ENCODE measurements around the gene HMG20B.
"Not testable (repeated sequence)": the region's sequence is repeated elsewhere in the genome, so short reads cannot be mapped to it uniquely, and the experiment has no call there.

HMG20B gene

DNA sequence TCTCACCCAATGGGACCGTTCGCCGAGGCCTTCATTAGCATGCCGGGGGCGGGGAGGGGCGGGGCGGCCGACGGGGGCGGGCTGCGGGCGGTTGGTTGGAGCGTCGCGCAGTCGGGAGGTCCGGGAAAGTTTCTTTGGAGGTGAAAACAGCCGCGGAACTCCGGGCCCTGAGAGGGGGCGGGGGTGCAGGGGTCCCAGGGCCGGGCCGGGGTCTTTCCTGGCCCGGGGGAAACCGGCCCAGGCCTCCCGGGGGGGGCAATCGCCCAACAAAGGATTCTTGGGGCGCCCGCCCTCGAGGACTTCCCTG lies at the start of gene HMG20B:
TSS of gene HMG20B (plus strand) at position 90 of the 307 bp plus-strand sequence. CDS start 366 bp downstream, outside the sequence.
- no peak for DNase-seq (ENCODE audit: low spot score)

DNA sequence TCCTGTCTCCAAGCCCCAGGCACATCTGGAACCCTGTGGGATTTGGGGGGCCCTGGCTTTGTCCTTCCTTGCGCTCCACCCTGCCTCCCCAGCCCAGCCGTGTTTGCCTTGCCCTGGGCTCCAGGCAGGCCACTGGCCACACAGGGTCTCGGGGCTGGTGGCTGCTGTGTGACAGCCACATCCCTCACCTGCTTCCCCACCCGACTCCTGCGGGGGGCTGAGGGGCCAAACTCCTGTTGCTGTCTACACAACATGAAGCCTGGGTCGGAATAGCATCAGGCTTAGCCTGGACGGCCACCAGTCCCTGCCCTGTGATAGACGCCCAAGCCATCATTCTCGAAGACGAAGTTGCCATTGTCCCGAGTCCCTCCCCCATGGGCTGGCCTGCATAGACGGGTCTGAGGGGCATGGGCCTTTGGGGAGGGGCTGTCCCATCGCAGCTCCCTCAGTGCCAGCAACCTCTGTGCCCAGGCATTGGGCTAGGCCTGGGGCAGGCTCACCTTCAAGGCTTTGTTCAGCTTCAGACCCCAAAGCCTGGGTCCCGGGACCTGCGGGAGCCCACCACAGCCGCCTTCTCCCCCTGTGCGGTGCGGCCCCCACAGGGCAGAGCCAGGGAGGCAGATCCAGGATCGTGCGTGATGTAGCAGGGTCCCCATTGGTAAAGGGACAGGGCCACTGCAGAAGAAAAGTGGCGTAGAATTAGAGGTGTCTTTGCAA lies 49.2 kb upstream of the HMG20B start:
- DNase-seq (ENCODE audit: low spot score), result no peak

DNA sequence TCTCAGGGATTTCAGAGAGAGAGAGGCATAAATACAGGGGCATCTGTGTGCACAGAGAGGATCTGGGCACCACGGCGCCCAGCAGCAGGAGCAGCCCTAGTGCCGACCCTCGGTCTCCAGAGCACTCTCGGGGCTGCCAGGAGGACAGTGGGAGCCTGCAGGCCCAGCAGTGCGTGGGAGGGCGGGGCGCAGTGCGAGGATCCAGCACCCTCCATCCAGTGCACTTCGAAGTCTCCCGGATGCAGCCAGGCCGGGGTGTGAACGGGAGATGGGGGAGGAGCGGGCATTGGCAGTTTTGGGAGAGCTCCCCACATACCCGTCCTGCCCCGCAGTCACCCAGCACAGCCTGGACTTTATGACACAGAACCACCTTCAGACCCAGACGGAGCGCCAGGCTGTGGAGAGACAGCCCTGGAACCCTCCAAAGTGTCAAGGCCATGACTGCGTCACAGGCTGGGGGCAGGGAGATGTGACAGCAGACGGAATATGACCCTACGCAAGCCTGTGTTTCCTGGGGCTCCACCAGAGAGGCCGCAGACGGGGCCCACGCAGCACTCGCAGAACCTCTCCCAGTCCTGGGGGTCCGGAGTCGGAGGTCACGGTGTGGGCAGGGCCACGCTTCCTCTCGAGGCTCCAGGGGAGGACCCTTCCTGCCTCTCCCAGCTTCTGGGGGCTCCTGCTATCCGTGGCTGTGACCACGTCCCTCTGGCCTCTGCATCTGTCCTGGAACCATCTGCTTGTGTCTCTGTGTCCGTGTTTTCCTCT lies 48.5 kb upstream of the HMG20B start:
- no peak for DNase-seq (ENCODE audit: low spot score)

- DNase-seq (ENCODE audit: low spot score), result no peak
Measured at GRCh38 chr19:3524904-3525451, 47.8 kb upstream of the HMG20B start.

DNA sequence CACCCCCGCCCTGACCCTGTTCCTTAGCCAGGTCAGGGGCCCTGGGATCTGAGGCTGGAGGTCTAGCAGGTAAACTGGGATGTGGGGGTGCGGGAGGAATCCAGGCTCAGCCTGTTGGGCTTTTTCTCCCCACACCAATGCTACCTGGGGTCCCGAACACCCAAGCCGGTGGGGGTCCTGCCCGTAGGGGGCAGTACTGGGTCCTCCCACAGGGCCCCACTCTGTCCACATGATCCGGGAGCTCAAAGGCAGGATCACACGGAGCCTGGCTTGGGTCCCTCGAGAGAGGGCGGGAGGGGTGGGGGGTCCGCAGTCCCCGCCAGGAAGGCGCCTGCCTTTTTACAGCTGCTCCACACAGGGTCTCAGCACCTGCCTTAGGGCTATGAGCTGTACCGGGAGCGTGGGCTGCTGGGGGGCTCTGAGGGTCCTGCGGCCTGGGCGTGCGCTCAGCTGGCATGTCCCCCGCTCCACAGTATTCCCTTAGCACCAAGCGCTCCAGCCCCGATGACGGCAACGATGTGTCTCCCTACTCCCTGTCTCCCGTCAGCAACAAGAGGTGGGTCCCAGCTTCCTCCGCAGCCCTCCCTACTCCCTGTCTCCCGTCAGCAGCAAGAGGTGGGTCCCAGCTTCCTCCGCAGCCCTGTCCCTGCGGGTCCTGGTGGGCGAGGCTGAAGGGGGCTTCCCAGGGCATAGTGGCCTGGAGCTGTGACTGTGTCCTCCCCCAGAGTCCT lies 46.1 kb upstream of the HMG20B start:
- DNase-seq (ENCODE audit: low spot score), result no peak

DNA sequence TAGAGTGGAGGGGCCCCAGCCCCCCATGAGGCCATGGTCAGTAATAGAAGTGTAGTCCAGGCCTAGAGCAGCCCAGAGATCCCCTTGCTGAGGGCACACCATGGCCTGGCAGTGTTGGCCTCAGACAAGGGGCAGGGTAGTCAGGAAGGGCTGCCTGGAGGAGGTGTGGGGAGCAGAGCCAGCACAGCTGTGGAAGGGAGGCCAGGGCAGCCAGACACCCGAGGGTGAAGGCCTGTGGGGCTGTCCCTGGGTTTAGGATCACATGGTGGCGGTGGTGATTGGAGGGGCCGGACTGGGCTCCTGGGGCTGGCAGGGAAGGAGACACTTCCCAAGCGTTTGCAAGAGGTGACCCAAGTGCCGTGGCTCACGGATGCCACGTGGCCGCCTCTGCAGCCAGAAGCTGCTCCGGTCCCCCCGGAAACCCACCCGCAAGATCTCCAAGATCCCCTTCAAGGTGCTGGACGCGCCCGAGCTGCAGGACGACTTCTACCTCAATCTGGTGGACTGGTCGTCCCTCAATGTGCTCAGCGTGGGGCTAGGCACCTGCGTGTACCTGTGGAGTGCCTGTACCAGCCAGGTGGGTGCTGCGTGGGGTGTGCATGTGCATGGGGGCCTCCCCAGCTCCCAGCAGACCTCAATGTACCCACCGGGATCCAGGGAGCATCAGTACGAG lies 45.4 kb upstream of the HMG20B start:
- DNase-seq (ENCODE audit: low spot score), result no peak

DNA sequence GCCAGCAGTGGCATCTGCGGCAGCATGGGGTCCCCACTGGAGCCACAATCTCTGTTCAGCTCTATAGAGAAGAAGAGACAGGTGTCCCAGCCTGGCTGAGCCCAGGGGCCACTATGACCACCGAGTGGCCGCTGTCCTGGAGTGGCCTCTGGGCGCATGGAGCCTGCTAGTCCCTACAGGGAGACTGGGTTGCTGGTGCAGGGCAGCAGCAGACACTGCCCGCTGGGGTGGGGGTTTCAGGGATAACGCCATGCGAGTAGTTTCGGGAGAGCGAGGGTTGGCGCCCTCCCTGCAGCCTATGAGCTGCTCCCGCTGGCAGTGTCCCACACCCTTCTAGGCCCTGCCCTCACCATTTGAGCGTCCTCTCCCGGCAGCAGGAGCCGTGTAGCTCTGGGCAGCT lies 44.7 kb upstream of the HMG20B start:
- no peak for DNase-seq (ENCODE audit: low spot score)

DNA sequence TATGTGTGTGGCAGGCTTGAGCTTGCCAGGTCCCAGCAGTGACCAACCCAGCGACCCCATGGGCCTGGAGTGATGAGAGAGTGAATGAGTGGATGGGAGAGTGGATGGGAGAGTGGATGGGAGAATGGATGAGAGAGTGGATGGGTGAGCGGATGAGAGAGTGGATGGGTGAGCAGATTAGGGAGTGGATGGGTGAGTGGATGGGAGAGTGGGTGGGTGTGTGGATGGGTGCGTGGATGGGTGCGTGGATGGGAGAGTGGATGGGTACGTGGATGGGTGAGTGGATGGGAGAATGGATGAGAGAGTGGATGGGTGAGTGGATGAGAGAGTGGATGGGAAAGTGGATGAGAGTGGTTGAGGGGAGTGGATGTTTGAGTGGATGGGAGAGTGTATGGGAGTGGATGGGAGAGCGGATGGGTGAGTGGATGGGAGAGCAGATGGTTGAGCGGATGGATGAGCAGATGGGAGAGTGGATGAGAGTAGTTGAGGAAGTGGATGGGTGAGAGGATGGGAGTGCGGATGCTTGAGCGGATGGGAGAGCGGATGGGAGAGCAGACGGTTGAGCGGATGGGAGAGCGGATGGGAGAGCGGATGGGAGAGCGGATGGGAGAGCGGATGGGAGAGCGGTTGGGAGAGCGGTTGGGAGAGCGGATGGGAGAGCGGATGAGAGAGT lies 44.1 kb upstream of the HMG20B start:
- DNase-seq (ENCODE audit: low spot score), result no peak

DNA sequence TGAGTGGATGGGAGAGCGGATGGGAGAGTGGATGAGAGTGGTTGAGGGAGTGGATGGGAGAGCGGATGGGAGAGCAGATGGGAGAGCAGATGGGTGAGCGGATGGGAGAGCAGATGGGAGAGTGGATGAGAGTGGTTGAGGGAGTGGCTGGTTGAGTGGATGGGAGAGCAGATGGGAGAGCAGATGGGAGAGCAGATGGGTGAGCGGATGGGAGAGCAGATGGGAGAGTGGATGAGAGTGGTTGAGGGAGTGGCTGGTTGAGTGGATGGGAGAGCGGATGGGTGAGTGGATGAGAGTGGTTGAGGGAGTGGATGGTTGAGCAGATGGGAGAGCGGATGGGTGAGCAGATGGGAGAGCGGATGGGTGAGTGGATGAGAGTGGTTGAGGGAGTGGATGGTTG lies 43.4 kb upstream of the HMG20B start:
- not testable (repeated sequence) for DNase-seq (ENCODE audit: low spot score)

GRCh38 chr19:3530389-3530788 lies 42.4 kb upstream of the HMG20B start:
- DNase-seq (ENCODE audit: low spot score), result no peak

GRCh38 chr19:3531716-3532115 lies 41.0 kb upstream of the HMG20B start:
- no peak for DNase-seq (ENCODE audit: low spot score)

DNA sequence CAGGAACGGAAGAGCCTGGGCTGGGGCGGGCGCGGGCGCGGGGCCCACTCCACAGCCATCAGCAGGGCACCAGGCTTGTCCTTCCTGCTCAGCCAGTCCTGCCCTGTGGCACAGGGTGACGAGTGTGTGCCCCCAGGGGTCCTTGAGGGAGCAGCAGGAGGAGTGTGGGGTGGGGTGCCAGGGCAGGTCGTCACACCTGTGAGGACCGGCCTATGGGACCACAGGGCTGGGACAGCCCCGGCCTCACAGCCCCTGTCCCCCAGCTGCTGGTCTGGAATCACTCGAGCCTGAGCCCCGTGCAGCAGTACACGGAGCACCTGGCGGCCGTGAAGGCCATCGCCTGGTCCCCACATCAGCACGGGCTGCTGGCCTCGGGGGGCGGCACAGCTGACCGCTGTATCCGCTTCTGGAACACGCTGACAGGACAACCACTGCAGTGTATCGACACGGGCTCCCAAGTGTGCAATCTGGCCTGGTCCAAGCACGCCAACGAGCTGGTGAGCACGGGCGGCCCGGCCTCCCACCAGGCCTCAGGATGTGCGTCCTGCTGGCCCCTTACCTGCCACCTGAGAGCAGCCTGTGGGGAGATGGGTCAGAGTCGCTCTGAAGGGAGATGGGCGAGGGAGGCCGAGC lies 40.5 kb upstream of the HMG20B start:
- no peak for DNase-seq (ENCODE audit: low spot score)

- no peak for DNase-seq (ENCODE audit: low spot score)
Measured at GRCh38 chr19:3533033-3533432, 39.7 kb upstream of the HMG20B start.

DNA sequence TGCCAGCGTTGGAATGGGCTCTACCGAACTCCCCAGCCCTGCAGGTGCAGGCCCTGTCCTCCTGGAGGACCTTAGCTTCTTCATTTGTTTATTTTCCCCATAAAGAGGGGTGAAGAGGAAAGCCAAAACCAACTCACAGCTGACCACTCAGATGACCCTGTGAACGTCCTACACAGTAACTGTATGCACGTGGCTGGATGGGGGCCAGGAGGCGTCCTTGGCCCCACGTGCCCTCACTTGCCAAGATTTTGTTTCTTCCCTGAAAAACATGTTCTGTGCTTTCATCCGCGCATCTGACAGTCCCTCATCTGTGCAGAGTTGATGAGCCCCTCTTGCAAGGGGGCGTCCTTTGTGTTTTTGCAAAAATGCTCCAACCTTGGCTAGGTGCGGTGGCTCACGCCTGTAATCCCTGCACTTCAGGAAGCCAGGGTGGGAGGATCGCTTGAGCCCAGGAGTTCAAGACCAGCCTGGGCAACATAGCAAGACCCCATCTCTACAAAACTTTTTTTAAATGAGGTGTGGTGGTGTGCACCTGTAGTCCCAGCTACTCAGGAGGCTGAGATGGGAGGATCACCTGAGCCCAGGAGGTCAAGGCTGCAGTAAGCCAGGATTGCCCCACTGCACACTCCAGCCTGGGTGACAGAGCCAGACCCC lies 39.1 kb upstream of the HMG20B start:
- no peak for DNase-seq (ENCODE audit: low spot score)

- no peak for DNase-seq (ENCODE audit: low spot score)
Measured at GRCh38 chr19:3534375-3535234, 38.1 kb upstream of the HMG20B start.

DNA sequence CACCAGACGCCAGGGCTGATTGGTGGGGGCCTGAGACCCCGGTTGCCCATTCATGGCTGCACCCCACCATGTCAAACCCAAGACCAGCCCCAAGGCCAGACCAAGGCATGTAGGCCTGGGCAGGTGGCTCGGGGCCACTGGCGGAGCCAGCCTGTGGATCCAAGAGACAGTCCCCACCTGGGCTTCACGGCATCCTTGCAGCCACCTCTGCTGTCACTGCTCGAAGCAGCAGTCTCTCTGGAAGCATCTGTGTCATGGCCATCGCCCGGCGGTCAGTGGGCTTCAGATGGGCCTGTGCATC lies 37.6 kb upstream of the HMG20B start:
- no peak for DNase-seq (ENCODE audit: low spot score)

DNA sequence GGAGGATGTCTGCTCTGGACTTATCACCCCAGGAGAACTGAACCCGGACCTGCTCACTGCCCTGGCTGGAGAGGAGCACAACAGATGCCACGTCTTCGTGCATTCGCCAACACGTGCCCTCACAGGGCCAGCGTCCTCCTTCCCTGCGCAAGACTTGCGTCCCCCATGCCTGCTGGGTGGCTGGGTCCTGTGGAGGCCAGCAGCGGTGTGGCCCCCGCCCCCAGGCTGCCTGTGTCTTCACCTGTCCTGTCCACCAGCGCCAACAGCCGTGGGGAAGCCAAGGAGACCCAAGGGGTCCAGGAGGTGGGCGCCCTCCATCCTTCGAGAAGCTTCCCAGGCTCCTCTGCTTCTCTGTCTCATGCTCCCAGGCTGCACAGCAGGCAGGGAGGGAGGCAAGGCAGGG lies 37.2 kb upstream of the HMG20B start:
- DNase-seq (ENCODE audit: low spot score), result no peak

DNA sequence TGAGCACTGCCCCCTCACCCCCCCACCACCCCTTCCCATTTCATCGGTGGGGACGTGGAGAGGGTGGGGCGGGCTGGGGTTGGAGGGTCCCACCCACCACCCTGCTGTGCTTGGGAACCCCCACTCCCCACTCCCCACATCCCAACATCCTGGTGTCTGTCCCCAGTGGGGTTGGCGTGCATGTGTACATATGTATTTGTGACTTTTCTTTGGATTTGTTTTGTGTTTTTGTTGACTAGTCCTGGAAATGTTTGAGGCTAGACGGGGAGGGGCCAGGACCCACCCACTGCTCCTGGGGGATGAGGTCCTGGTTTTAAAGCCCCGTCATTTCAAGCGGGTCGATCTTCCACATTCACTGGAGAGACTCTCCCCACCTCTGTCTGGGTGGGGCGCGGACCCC lies 36.8 kb upstream of the HMG20B start:
- no peak for DNase-seq (ENCODE audit: low spot score)

DNA sequence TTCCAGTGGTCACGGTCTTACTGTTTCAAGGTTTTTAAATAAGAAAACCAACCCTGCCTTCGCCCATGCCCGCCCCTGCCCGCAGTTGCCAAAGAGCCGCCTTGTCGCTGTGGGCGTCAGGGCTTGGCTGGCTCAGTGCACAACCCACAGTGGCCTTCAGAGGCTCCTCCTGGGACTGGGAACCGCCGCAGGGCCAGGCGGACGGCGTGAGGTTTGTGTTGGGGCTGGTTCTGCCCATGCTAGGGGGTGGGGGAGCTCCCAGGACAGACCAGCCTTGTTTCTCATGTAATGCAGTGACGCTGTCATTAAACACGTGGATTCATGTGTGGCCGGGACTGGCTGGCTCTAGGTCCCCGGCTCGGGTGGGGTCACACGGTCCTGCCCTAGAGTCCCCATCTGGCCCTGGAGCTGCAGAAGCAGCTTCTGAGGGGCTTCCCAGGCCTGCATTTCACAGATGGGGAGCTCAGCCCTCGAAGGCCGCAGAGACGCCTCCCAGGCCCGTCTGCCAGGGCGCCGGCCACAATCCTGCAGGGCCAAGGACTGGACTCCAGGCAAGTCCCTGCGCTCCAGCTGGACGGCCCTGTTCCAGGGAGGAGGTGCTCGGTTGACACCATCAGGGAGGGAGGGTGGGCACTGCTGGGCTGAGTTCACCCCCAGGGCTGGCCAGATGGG lies 36.2 kb upstream of the HMG20B start:
- no peak for DNase-seq (ENCODE audit: low spot score)

GRCh38 chr19:3537101-3537437 lies 35.7 kb upstream of the HMG20B start:
- DNase-seq (ENCODE audit: low spot score), result no peak

Data from D341Med (cell line).